SKM-1 (cell line): ENCODE data around the gene TUSC2.
"Not testable (repeated sequence)": the region's sequence is repeated elsewhere in the genome, so short reads cannot be mapped to it uniquely, and the experiment has no call there.

ENCODE experiments used
- DNase-seq: peaks from one replicate; lab custom pipeline; 2025; ENCODE audit not compliant: unreplicated experiment; lab: John Stamatoyannopoulos, UW

The TUSC2 gene

DNA sequence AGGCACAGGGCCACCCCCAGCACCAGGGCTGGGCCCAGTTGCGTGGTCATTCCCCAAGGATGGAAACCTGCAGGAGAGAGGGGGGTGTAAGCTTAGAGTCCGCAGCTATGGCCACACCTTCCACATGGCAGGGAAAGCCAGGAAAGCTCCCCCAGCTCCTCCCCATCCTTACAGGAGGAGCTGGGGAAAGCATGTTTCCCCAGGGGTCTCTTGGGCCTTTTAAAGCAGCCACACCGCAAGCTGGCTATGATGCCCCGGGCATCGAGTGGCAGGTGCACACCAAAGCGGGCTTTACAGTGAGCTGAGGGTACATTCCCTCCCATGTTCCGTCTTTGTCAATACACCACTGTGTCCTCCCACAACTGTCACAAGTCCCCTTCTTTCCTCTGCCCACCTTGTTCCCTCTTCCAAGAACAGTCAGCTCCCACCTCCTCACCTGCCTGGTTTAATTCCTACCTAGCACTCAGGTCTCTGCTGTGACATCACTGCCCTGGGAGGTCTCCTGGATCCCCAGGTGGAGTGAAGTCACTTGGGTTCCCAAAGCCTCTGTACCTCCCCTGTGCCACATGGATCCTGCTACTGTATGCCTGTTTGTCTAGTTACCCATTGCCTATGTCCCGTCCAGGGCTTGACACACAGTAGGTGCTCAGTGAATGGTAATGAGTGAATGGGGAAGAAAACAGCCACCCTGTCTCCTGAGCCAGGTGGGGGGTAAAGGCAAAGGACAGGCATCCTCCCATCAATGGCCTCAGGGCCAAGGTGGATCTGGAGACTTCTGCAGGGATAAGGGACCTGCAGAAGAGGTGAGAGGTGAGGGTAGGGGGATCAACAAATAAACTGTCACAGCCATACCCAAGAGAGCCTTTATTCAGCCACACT is 32.2 kb downstream of the TUSC2 start:
- DNase-seq: no peak

GRCh38 chr3:50294492-50295403 is 33.3 kb downstream of the TUSC2 start:
- DNase-seq: no peak

DNA sequence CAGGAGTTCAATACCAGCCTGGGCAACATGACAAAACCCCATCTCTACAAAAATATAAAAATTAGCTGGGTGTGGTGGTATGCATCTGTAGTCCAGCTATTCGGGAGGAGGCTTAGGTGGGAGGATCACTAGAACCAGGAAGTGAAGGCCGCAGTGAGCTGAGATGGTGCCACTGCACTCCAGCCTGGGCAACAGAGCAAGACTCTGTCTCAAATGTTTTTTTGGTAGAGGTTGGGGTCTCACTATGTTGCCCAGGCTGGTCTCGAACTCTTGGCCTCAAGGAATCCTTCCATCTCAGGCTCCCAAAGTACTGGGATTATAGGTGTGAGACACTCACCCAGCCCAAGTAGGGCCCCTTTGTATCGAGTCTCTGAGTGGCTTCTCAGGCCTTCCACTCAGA is 33.9 kb downstream of the TUSC2 start:
- DNase-seq: no peak

GRCh38 chr3:50293079-50293801 is 34.8 kb downstream of the TUSC2 start:
- DNase-seq: no peak

DNA sequence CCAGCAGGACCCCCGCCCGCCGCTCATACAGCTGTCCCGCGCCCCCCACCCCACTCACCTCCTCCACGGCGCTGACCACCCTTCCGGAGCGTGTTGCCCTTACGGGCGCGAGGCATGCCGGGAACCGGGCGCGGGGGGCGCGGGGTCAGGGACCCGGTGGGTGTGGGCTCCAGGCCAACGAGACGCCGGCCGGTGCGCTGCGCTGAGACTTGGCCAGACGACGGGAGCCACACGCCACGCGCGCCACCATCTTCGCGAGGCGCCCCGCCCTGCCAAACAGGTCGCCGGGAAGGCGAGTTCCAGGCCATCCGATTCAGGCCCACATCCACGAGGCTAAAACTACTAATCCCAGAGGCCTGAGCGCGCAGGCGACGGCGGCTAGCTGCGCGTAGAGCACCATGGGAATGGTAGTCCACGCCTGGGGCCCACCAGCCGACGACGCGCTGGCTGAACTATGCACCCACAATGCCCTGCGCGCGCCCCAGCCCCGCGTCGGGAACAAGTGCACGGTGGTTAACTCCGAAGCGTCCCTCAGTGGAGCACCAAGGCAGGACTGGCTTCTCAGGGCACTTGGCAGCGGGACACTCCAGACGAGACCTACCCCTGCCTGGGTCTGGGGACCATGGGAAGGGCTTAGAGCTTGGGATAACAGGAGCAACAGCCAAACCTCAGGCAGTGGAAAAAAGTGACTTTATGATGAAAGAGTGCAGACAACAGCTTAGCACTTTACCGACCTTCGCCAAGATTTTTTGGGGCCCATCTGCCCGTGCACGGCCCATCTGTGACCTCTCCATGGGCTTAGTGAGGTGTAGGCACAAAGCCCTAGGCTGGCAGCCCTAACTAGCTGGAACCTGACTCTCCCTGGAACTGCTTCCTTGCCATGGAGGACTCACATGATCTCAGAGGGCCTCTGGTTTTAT is 35.6 kb downstream of the TUSC2 start, which contains the start of gene IFRD2:
IFRD2 (minus strand) TSS at position 271 of the 920 bp plus-strand sequence; CDS start at position 116, 155 bp downstream.
- peak; percentile 97 for DNase-seq

DNA sequence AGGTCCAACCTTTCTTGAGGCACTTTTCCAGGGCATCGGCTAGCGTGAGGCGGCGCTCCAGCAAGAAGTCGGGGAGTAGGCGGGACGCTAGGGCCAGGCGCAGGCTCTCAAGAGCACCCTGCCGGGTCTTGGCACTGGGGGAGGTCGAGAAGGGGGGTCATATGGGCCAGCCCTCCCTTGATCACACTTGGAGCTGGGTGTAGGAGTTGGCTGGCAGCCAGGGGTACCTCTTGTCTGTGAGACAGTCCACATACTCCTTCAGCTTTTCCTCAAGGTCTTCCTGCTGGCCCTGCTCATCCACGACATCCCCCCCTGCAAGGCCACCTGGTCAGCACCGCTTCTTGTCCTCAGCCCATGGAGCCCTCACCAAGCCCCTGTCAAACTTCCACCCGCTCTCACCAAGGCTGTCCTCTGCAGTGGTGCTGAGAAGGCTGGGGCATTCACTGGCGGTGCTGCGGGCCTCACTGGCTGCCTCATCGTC is 37.8 kb downstream of the TUSC2 start:
- DNase-seq: no peak

GRCh38 chr3:50289130-50289529 is 38.9 kb downstream of the TUSC2 start:
- no peak for DNase-seq

GRCh38 chr3:50288387-50289007 is 39.5 kb downstream of the TUSC2 start:
- DNase-seq: no peak

DNA sequence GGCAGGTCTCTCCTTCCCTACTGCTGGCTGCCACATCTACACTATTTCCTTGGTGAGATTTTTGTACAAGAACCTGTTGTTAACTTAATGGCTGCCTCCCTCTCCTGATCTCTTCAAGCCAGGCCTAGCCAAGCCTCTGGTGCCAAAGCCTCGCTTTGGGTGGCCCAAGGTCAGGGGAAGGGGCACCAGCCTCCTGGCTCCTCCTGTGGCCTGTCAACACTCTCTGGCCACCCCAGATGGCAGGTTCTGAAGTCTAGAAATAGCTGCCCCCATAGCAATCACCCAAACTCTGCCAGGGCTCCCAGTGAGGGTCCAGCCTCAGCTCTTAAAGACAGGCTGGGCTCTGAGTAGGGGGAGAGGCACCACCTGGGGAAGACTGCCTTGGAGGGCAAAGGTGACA is 40.8 kb downstream of the TUSC2 start:
- DNase-seq: no peak

GRCh38 chr3:50286322-50287227 is 41.4 kb downstream of the TUSC2 start:
- DNase-seq: no peak

GRCh38 chr3:50284121-50284520 is 43.9 kb downstream of the TUSC2 start:
- not testable (repeated sequence) for DNase-seq

DNA sequence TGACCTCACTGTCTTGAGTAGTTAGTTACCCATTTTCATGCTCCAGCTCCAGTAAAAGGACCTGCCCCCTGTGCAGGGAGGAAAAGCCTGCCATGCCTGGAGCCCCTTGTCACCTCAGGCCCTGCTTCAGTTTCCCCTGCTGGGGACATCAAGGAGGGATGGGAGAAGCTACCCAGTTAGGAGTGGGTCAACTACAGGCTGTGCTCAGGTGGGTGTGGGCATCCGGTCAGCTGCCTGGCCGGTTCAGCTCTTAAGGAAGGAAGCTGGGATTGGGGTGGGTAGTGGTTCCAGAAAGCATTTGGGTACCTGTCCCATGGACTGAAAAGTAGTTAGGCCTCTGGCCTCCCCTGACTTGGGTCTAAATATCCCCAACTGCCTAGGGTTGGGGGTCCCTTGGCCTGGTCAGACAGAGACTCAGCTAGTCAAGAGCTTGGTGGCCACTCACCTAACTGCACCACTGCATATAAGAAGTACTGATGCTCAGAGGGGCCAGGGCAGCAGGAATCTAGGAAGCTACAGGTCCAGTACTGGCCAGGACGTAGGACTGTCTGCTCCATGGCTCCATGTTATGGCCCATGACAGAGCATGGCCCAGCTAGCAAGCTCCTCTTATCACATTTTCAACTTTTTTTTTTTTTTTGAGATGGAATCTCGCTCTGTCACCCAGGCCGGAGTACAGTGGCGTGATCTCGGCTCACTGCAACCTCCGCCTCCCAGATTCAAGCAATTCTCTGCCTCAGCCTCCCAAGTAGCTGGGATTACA is 48.6 kb downstream of the TUSC2 start:
- no peak for DNase-seq

GRCh38 chr3:50278880-50279224 is 49.2 kb downstream of the TUSC2 start, which contains the start of gene LSMEM2:
LSMEM2 (plus strand) TSS chr3:50279087; CDS start chr3:50279114, 27 bp downstream.
- no peak for DNase-seq

- DNase-seq: no peak
Observed at GRCh38 chr3:50278123-50278879, 49.7 kb downstream of the TUSC2 start.

GRCh38 chr3:50276762-50277101 is 51.3 kb downstream of the TUSC2 start:
- no peak for DNase-seq

DNA sequence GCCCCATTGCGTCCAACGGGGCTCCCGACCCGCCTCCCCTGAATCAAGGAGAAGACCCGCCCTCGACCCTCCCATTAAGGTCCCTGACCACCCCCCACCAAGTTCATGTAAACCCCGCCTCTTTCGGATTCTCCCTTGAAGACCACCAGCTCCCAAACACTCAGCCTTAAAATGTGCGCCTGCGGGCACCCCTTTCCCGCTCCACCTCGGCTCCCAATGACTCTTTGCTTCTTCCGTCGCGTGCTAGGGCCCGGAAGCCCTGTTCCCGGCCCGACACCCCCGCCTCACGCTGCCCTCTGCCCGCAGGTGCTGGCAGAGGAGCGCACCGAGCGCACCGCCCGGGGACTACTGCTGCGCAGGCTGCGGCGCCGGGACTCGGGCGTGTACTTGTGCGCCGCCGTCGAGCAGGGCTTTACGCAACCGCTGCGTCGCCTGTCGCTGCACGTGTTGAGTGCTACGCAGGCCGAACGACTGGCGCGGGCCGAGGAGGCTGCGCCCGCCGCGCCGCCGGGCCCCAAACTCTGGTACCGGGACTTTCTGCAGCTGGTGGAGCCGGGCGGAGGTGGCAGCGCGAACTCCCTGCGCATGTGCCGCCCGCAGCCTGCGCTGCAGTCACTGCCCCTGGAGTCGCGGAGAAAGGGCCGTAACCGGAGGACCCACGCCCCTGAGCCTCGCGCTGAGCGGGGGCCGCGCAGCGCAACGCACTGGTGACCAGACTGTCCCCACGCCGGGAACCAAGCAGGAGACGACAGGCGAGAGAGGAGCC is 51.8 kb downstream of the TUSC2 start:
- DNase-seq: no peak
